ENCODE results near the gene GRIA1. TPM values are rescaled to one million over a fixed set of nuclear protein-coding genes. Genes with fewer than 3 reads are reported as not detected.
"Not testable (repeated sequence)": the region's sequence is repeated elsewhere in the genome, so short reads cannot be mapped to it uniquely, and the experiment has no call there.

Gene GRIA1
- total RNA-seq, 4 donors from 2014 or later, result 0.27 to 1.9 (median 0.99) TPM

DNA sequence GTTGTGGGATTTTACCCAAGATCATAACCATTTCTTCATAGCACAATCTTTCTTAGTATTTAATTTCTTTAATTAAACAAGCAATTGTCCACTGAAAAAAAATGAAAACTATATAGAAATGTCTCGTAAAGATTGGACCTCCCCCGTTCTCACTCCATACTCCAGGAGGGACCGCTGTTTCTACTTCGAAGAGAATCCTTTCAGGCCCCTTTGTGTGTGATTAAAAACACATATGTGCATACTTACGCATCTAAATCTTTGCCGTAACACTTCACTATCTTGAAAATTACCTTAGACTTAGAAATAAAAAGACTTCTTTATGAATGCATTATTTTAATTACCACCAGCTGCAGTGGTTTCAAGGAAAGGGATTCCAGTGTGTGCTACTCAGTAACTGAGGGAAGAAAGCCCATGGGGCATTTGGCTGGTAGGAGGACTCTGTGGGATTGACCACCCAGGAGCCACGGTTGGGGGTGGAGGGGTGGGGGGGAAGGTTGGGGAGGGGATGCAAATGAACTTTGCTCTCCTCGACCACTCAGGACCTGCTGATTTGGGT is 339.1 kb downstream of the GRIA1 start:
- Histone ChIP-seq H3K9me3 (peaks cover 0 to 10% (median 0%) of the 10 kb centered on the region in 3 donors), H3K36me3 (no peaks in the 10 kb centered on the region), H3K27me3 (peaks cover 5% of the 10 kb centered on the region), H3K27ac (no peak overlapping the region), H3K4me3 (no peak overlapping the region), H3K4me1 (no peaks in the 10 kb centered on the region)
- 59 to 67% methylated on average over 8 of the region's 8 CpGs for WGBS, 2 donors (ENCODE audit: low coverage in 1 of 2)
- TF ChIP-seq, protein P1, sequence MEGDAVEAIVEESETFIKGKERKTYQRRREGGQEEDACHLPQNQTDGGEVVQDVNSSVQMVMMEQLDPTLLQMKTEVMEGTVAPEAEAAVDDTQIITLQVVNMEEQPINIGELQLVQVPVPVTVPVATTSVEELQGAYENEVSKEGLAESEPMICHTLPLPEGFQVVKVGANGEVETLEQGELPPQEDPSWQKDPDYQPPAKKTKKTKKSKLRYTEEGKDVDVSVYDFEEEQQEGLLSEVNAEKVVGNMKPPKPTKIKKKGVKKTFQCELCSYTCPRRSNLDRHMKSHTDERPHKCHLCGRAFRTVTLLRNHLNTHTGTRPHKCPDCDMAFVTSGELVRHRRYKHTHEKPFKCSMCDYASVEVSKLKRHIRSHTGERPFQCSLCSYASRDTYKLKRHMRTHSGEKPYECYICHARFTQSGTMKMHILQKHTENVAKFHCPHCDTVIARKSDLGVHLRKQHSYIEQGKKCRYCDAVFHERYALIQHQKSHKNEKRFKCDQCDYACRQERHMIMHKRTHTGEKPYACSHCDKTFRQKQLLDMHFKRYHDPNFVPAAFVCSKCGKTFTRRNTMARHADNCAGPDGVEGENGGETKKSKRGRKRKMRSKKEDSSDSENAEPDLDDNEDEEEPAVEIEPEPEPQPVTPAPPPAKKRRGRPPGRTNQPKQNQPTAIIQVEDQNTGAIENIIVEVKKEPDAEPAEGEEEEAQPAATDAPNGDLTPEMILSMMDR (IDR thresholded peaks at IDR 0.05), result no peak
- TF ChIP-seq POLR2AphosphoS5 (IDR thresholded peaks at IDR 0.05) (no peak), EP300 (IDR thresholded peaks at IDR 0.05) (no peak), POLR2A (IDR thresholded peaks at IDR 0.05) (no peak)
- no peak for ATAC-seq

DNA sequence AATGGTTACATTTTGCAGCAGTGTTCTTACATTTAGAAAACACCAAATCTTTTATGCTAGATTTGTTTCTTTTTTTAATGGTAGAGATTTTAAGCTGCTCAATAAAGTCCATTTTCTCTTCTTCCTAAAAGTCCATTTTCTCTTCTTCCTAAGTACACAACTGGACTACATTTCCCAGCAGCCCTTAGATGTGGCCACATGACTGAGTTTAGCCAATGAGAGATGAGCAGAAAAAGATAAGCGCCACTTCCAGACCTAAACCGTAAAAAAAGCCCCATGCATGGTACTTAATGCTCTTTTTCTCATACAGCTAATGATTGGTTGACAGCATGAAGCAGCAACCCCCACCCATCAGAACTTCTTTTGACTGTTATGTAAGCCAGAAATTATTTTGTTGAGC is 341.5 kb downstream of the GRIA1 start:
- no peak overlapping the region for H3K4me3 ChIP-seq
- no peaks in the 10 kb centered on the region for H3K4me1 ChIP-seq
- H3K9me3 ChIP-seq, result peaks cover 0 to 10% (median 0%) of the 10 kb centered on the region in 3 donors
- no peaks in the 10 kb centered on the region for H3K36me3 ChIP-seq
- no peak for ATAC-seq
- no peaks in the 10 kb centered on the region for H3K27me3 ChIP-seq
- TF ChIP-seq POLR2A (IDR thresholded peaks at IDR 0.05) (no peak), POLR2AphosphoS5 (IDR thresholded peaks at IDR 0.05) (no peak)
- TF ChIP-seq, protein P1 (IDR thresholded peaks at IDR 0.05), result no peak
- 47 to 60% methylated on average over 2 of the region's 2 CpGs for WGBS, 2 donors (ENCODE audit: low coverage in 1 of 2)
- no peak overlapping the region for H3K27ac ChIP-seq

DNA sequence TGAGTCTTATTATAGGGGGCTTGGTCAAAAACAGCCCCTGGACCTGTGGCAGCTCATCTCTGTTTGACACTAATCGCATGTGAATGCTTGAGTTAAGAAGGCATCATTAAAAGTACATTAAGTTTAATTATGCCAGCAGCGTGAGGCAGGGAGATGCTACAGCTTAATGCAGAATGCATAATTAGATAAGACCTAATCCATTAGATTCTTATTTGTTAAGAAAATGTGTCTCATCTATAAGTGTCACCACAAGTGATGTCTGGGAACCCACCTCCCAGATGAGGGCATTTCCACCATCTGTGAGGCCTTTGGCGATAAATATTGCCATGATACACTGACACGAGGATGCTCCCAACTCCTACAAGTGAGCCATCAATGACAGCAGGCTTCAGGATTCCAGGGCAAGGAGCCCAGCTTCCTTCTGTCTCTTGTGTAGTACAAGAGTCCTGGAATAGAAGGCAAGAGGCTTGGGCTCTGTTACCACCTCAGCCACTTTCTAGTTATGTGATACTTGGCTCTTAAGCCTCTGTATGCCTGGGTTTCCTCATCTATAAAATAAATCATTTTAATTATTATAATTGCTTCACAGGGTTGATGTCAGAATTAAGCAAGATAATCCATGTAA is 345.5 kb downstream of the GRIA1 start:
- Histone ChIP-seq H3K36me3 (no peaks in the 10 kb centered on the region), H3K27ac (no peak overlapping the region), H3K4me3 (no peak overlapping the region), H3K4me1 (no peaks in the 10 kb centered on the region), H3K9me3 (no peaks in the 10 kb centered on the region), H3K27me3 (no peaks in the 10 kb centered on the region)
- TF ChIP-seq EP300 (IDR thresholded peaks at IDR 0.05) (no peak), POLR2AphosphoS5 (IDR thresholded peaks at IDR 0.05) (no peak), POLR2A (IDR thresholded peaks at IDR 0.05) (no peak)
- TF ChIP-seq, protein P1 (IDR thresholded peaks at IDR 0.05), result no peak
- ATAC-seq, result no peak
- WGBS, 2 donors (ENCODE audit: low coverage in 1 of 2), result 69 to 74% methylated on average over 4 of the region's 4 CpGs

DNA sequence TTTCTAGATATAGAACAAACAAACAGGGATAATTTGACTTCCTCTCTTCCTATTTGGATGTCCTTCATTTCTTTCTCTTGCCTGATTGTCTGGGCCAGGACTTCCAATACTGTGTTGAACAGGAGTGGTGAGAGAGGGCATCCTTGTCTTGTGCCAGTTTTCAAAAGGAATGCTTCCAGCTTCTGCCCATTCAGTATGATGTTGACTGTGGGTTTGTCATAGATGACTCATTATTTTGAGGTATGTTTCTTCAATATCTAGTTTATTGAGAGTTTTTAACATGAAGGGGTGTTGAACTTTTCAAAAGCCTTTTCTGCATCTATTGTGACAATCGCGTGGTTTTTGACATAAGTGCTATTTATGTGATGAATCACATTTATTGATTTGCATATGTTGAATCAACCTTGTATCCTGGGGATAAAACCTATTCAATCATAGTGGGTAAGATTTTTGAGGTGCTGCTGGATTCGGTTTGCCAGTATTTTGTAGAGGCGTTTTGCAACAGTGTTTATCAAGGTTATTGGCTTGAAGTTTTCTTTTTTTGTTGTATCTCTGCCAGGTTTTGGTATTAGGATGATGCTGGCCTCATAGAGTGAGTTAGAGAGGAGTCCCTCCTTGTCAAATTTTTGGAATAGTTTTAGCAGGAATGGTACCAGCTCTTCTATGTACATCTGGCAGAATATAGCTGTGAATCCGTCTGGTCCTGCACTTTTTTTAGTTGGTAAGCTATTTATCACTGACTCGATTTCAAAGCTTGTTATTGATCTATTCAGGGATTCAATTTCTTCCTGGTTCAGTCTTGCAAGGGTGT is 359.0 kb downstream of the GRIA1 start:
- not testable (repeated sequence) for H3K27ac ChIP-seq, H3K9me3 ChIP-seq, H3K27me3 ChIP-seq, H3K36me3 ChIP-seq, H3K4me3 ChIP-seq, H3K4me1 ChIP-seq, ATAC-seq
- WGBS, 2 donors (ENCODE audit: low coverage in 1 of 2), result 78 to 85% methylated on average over 5 to 6 of the region's 6 CpGs

DNA sequence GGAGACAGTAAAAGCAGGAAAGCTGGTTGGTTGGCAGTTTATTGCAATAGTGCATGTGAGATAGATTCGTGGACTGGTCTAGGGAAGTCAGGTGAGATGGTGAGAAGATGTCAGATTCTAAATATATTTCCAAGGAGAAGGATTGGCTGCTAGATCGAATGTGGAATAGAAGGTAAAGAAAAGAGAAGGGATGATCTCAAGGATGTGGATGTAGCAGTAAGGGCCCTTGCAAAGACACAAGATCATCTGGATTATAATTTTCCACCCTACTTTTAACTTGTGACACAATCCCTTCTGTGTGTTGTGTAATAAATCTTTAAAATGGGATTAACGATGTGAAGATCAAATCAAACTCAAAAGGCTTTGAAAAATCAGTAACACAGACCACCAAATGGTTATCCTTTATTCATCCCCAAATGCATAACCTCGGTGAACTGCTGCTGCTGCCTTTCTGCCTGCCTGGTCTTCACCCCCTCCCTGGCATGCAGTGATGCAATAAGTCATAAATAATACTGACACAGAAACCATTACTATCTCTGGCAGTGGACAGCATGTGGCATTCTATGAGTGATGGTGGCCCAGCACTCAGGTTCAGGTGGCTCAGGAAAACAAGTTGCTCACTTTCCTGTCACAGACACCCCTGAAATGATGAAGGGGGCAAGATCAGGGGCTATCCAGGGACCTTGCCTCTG is 369.9 kb downstream of the GRIA1 start:
- WGBS, 2 donors (ENCODE audit: low coverage in 1 of 2), result 52 to 57% methylated on average over 4 of the region's 4 CpGs
- no peaks in the 10 kb centered on the region for H3K4me1 ChIP-seq
- no peak for ATAC-seq
- H3K27me3 ChIP-seq, result no peaks in the 10 kb centered on the region
- H3K4me3 ChIP-seq, result no peak overlapping the region
- TF ChIP-seq EP300 (IDR thresholded peaks at IDR 0.05) (no peak), POLR2AphosphoS5 (IDR thresholded peaks at IDR 0.05) (no peak)
- H3K36me3 ChIP-seq, result no peaks in the 10 kb centered on the region
- peaks cover 0 to 9% (median 0%) of the 10 kb centered on the region in 3 donors for H3K9me3 ChIP-seq
- no peak overlapping the region for H3K27ac ChIP-seq

DNA sequence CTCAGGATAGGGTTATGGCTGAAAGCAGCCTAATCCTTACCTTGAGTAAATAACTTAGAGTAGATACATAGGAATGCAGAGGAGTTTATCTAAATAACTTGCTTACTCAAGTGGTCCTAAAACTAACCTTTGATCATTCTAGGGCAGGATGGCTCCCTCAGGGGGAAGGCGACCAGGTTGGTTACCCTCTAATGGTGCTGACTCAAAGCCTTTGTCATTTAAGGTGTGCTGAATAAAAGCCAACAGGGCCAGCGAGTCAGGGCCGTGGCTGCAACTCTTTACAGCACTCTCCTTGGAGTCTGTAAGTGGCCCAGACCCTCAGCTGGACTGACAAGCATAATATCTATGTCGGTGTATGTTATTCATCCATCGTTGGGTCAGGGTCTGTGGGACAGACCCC is 372.4 kb downstream of the GRIA1 start:
- 66 to 73% methylated on average over 5 of the region's 5 CpGs for WGBS, 2 donors (ENCODE audit: low coverage in 1 of 2)
- H3K4me3 ChIP-seq, H3K4me1 ChIP-seq, H3K36me3 ChIP-seq, H3K27ac ChIP-seq, ATAC-seq, H3K27me3 ChIP-seq, H3K9me3 ChIP-seq: not testable (repeated sequence)

Measured in gastroesophageal sphincter (tissue), 4 donors.